HUES64 (cell line): ENCODE results near the gene LTN1. TPM values are rescaled to one million over a fixed set of nuclear protein-coding genes. Genes with fewer than 3 reads are reported as not detected.

Source experiments
- H3K27ac ChIP-seq: 2 replicates; pipeline ENCODE4 v1.7.0; 2013; ENCODE audit warnings: low read depth, low read length, inconsistent platforms
- H3K27me3 ChIP-seq: 2 replicates; pipeline ENCODE4 v1.6.1; 2013; ENCODE audit warnings: mild to moderate bottlenecking, low read length; ENCODE audit not compliant: insufficient read depth
- H3K36me3 ChIP-seq: 2 replicates; pipeline ENCODE4 v1.6.1; 2013; ENCODE audit warnings: mild to moderate bottlenecking, low read length; ENCODE audit not compliant: insufficient read depth
- H3K4me1 ChIP-seq: 2 replicates; pipeline ENCODE4 v1.6.1; 2013; ENCODE audit warnings: mild to moderate bottlenecking, low read length, moderate library complexity; ENCODE audit not compliant: insufficient read depth
- H3K4me3 ChIP-seq: 2 replicates; pipeline ENCODE4 v1.5.1; 2013; ENCODE audit warnings: mild to moderate bottlenecking, low read length, moderate library complexity
- H3K9ac ChIP-seq: 2 replicates; pipeline ENCODE4 v1.6.1; 2013; ENCODE audit warnings: mild to moderate bottlenecking, low read depth, low read length
- H3K9me3 ChIP-seq: 2 replicates; pipeline ENCODE4 v1.6.1; 2013; ENCODE audit warnings: low read depth, low read length; ENCODE audit not compliant: insufficient read depth
- WGBS: fragments of 150-250, 120-280 bp; methylation state at CpG from one replicate; pipeline ENCODE4 v1.1.7; 2013; ENCODE audit warnings: missing lambda C conversion rate; 5-methylcytosine and 5-hydroxymethylcytosine counted together
- polyA plus RNA-seq, 2 experiments: library from polyadenylated mRNA; stranded (reverse); fragments of 50-300 nt; gene quantifications; one replicate each; pipeline ENCODE4 v1.2.3, GENCODE V29; 2013

Gene LTN1
- polyA plus RNA-seq (2013, experiment 1 of 2), result 14.2 TPM
- polyA plus RNA-seq (2013, experiment 2 of 2), result 15.4 TPM

DNA sequence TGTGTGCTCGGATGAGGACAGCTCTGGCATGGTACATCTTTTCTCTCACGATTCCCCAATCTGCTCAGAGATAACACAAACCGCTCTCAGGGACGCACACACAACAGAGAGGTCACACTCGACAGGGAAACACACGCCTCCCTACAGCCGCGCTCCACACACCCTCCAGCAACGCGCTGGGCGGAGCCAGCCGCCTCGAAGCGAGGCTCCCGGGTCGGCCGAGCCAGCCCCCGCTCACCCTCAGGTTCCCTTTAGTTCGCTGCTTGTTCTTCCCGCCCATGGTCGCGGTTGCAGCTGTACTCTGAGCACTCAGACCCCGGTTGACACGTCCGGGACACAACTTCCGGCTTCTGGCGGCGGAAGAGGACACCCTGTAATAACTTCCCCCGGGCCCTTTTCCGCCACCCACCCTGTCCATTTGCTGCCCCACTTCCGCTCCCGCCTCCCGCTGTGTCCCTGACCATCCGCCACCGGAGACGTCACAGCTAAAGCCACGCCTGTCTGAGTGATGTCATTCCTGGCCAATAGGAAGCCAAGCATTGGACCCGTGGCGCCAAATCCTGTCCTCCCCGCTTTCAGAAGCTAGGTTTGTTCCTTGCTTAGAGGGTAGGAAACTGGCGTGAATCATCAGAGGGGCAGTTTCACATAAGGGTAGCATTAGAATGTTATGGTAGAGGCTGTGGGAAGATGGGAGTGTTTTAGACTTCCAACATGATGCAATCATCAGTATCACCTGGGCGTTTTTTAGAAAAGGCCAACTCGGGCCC, at the start of gene LTN1:
Gene LTN1 (minus strand): TSS at position 352 of the 767 bp plus-strand sequence. CDS start 72 bp downstream, at position 280.
- Histone ChIP-seq H3K27me3 (no peaks in the 10 kb centered on the region), H3K4me3 (peak within 1 kb of the TSS; percentile 94), H3K36me3 (no peaks in the 10 kb centered on the region), H3K4me1 (peaks cover 5% of the 10 kb centered on the region; the same call in 1 of the 2 replicates), H3K9ac (peak within 1 kb of the TSS; percentile 78), H3K9me3 (no peaks in the 10 kb centered on the region), H3K27ac (peak within 1 kb of the TSS; percentile 87)
- 2% methylated on average over 43 of the region's 43 CpGs for WGBS

DNA sequence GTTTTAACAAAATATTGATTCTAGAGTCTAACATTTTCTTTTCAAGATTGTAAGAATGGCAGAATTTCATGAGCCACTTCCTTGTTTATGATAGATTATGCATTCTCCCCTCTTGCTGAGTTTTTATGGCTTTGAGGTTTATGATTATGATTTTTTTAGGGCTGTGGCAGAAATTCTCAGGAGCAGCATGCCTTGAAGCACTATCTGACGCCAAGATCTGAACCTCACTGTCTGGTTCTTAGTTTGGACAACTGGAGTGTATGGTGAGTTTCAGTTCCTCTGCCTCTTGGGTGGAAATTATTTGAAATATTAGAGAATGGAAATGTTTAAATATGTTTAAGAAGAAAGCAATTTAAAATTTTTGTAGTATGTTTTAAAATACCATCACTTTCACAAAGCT, 42.0 kb upstream of the LTN1 start:
- Histone ChIP-seq H3K36me3 (peaks cover 99% of the 10 kb centered on the region), H3K9me3 (no peaks in the 10 kb centered on the region), H3K4me3 (no peak overlapping the region), H3K27ac (no peak overlapping the region), H3K27me3 (no peaks in the 10 kb centered on the region), H3K9ac (no peak overlapping the region), H3K4me1 (no peaks in the 10 kb centered on the region)
- WGBS, result 90% methylated on average over 1 of the region's 1 CpG

DNA sequence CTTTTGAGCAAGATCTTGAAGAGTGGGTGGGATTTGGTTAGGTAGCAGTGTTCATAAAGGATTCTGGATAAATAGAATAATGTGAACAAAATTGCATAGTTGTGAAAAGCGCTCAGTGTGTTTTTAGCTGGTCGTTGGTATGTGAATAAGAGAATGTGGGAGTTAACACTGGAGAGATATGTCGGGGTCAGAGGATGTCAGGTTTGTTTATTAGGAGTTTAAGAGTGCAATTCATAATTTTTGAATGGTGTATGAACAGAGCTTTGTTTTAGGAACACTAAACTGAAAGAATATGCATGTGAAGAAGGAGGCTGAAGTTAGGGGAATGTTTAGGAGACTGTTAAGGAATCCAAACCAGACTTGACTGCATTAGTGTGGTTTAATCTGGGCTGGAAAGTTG, 41.2 kb upstream of the LTN1 start:
- Histone ChIP-seq H3K4me3 (no peak overlapping the region), H3K27ac (no peak overlapping the region), H3K9ac (no peak overlapping the region), H3K27me3 (no peaks in the 10 kb centered on the region), H3K9me3 (no peaks in the 10 kb centered on the region), H3K36me3 (peaks cover 96% of the 10 kb centered on the region), H3K4me1 (no peaks in the 10 kb centered on the region)
- WGBS, result 94% methylated on average over 3 of the region's 3 CpGs

DNA sequence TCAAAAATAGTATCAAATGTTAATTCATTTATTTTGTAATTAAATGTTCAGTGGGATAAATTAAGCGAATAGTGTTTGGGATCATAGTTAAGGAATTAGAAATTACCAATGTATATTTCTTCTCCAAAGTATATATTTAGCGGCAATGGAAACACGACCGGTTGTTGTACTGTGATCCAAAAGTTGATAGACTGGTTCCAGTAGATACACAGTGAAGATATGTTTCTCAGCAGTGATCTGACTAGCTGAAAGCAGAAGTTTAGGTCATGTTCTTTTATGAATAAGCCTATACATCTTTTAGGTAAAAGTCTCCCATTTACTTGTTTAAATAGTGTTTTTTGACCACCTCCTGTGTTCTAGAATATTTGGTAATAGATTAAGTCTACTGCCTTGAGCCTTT, 40.6 kb upstream of the LTN1 start:
- no peak overlapping the region for H3K27ac ChIP-seq
- H3K36me3 ChIP-seq, result peaks cover 96% of the 10 kb centered on the region
- no peak overlapping the region for H3K4me3 ChIP-seq
- WGBS, result 64% methylated on average over 3 of the region's 4 CpGs
- no peaks in the 10 kb centered on the region for H3K4me1 ChIP-seq
- H3K9ac ChIP-seq, result no peak overlapping the region
- no peaks in the 10 kb centered on the region for H3K9me3 ChIP-seq
- H3K27me3 ChIP-seq, result no peaks in the 10 kb centered on the region

- Histone ChIP-seq H3K27ac (no peak overlapping the region), H3K4me3 (no peak overlapping the region), H3K27me3 (no peaks in the 10 kb centered on the region), H3K4me1 (no peaks in the 10 kb centered on the region), H3K9ac (no peak overlapping the region), H3K36me3 (peaks cover 76% of the 10 kb centered on the region), H3K9me3 (no peaks in the 10 kb centered on the region)
- WGBS, result 83% methylated on average over 1 of the region's 1 CpG
These were observed 38.2 kb upstream of the LTN1 start for GRCh38 chr21:29030909-29031308.

GRCh38 chr21:29029524-29029923, 36.8 kb upstream of the LTN1 start:
- Histone ChIP-seq H3K4me1 (peaks cover 4% of the 10 kb centered on the region; the same call in 1 of the 2 replicates), H3K9me3 (no peaks in the 10 kb centered on the region), H3K27me3 (no peaks in the 10 kb centered on the region), H3K9ac (no peak overlapping the region), H3K27ac (no peak overlapping the region), H3K36me3 (peaks cover 63% of the 10 kb centered on the region), H3K4me3 (no peak overlapping the region)
- WGBS, result 93% methylated on average over 1 of the region's 1 CpG

DNA sequence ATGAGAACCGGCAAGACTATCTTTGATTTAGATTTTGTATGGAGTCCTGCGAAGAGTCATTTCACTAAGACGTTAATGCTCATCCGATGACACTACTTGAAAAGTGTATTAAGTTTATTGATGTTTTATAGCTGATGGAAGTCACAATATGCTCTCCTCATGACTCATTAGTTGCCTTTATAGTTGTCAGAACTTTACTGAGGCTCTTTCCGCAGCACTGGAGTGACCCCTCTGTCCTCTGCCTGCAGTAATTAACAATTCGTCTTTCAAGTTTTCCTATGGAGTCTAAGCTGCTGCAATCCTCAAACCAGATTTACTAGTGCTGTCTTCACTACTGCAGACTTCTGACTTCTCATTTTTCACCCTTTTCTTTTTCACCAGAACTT, 32.6 kb upstream of the LTN1 start:
- H3K27ac ChIP-seq, result no peak overlapping the region
- H3K27me3 ChIP-seq, result no peaks in the 10 kb centered on the region
- H3K36me3 ChIP-seq, result peaks cover 22% of the 10 kb centered on the region

GRCh38 chr21:29024474-29025327, 32.0 kb upstream of the LTN1 start, which contains the start of gene USP16:
Gene USP16, plus strand, starts transcription at chr21:29024668. Its CDS starts 3,246 bp downstream, at chr21:29027914.
- no peaks in the 10 kb centered on the region for H3K9me3 ChIP-seq
- H3K4me1 ChIP-seq, result peaks cover 4% of the 10 kb centered on the region; the same call in 1 of the 2 replicates
- no peaks in the 10 kb centered on the region for H3K27me3 ChIP-seq
- under 1% methylated on average over 40 of the region's 48 CpGs for WGBS
- H3K27ac ChIP-seq, result peak within 1 kb of the TSS; percentile 90
- peaks cover 15% of the 10 kb centered on the region for H3K36me3 ChIP-seq
- peak within 1 kb of the TSS; percentile 97 for H3K9ac ChIP-seq
- peak within 1 kb of the TSS; percentile 93 for H3K4me3 ChIP-seq

More for the DNA sequence above, 32.6 kb upstream of the LTN1 start:
- peaks cover 4% of the 10 kb centered on the region; the same call in 1 of the 2 replicates for H3K4me1 ChIP-seq
- peak overlapping the region; percentile 93 for H3K4me3 ChIP-seq
- H3K9ac ChIP-seq, result peak overlapping the region; percentile 97
- no peaks in the 10 kb centered on the region for H3K9me3 ChIP-seq
- 12% methylated on average over 6 of the region's 6 CpGs for WGBS

- no peaks in the 10 kb centered on the region for H3K9me3 ChIP-seq
- 90% methylated on average over 4 of the region's 4 CpGs for WGBS
- H3K27ac ChIP-seq, result no peak overlapping the region
These were observed 29.5 kb upstream of the LTN1 start for GRCh38 chr21:29022166-29022565.

DNA sequence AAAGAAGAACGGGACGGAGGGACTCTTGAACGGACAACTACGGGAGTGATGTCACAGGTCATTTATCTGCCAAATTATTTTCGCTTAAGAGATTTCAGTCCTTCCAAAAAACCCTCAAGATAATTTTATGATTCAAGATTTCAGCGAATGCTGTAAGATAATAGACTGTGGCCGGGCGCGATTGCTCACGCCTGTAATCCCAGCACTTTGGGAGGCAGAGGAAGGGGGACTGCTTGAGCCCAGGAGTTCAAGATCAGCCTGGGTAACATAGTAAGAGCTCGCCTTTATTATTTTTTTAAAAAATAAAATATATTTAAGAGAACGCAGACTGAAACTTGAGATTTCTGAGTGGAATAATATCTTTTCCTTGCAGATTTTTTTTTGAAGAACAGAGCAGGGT, 25.9 kb upstream of the LTN1 start:
- 70% methylated on average over 11 of the region's 12 CpGs for WGBS

More at GRCh38 chr21:29022166-29022565, 29.5 kb upstream of the LTN1 start:
- H3K36me3 ChIP-seq, result no peaks in the 10 kb centered on the region
- no peak overlapping the region for H3K9ac ChIP-seq
- H3K4me3 ChIP-seq, result no peak overlapping the region
- H3K27me3 ChIP-seq, result no peaks in the 10 kb centered on the region
- H3K4me1 ChIP-seq, result peaks cover 4% of the 10 kb centered on the region; the same call in 1 of the 2 replicates

More for the DNA sequence above, 25.9 kb upstream of the LTN1 start:
- Histone ChIP-seq H3K9me3 (no peaks in the 10 kb centered on the region), H3K4me3 (peak overlapping the region; percentile 96), H3K27me3 (no peaks in the 10 kb centered on the region), H3K9ac (peak overlapping the region; percentile 96), H3K27ac (peak overlapping the region; percentile 62; the same call in 1 of the 2 replicates), H3K4me1 (no peaks in the 10 kb centered on the region), H3K36me3 (no peaks in the 10 kb centered on the region)
